SK-N-SH (cell line): ENCODE measurements around the gene NFKB2.

ENCODE experiments used
- CHD2 ChIP-seq: fragments of 150-350 bp; IDR thresholded peaks from 2 replicates; pipeline ENCODE4 v1.6.1; 2018; ENCODE audit warnings: low read length; ENCODE audit not compliant: partially characterized antibody
- PBX3 ChIP-seq: IDR thresholded peaks from 2 replicates; pipeline ENCODE4; 2012
- RAD21 ChIP-seq: IDR thresholded peaks from 2 replicates; pipeline ENCODE4 v1.6.1; 2012; ENCODE audit warnings: mild to moderate bottlenecking, low read length

GRCh38 chr10:102408728-102409603, 13.5 kb downstream of the NFKB2 start:
- TF ChIP-seq PBX3: no peak
- TF ChIP-seq RAD21: no peak
- no peak for TF ChIP-seq CHD2
